Activated T-helper 2 cell treated with anti-CD3 and anti-CD28 coated beads, Interferon-gamma antibody, Interleukin-2, Interleukin-4, amounts not matched to agents 10 μg/mL and 5 μg/mL and 100 μg/mL, durations not matched to agents 14 hours and 24 hours and 36 hours (primary cell): ENCODE data around the gene EEF1A2. TPM values are rescaled to one million over a fixed set of nuclear protein-coding genes. Genes with fewer than 3 reads are reported as not detected.
A peak's percentile ranks its signal among the peaks of the same experiment; 100 is the strongest.
"Not testable (repeated sequence)": the region's sequence is repeated elsewhere in the genome, so short reads cannot be mapped to it uniquely, and the experiment has no call there.

Source experiments
- DNase-seq: peaks from one replicate; pipeline ENCODE4 v3.0.0; 2021; ENCODE audit warnings: low spot score
- H3K27ac Mint-ChIP-seq: one replicate; pipeline ENCODE4 v1.8.0; 2021; ENCODE audit warnings: mixed read lengths
- H3K27me3 Mint-ChIP-seq: one replicate; pipeline ENCODE4 v1.8.0; 2021; ENCODE audit warnings: low read depth, mixed read lengths
- H3K36me3 Mint-ChIP-seq: one replicate; pipeline ENCODE4 v1.8.0; 2021; ENCODE audit warnings: low read depth, mixed read lengths
- H3K4me1 Mint-ChIP-seq: one replicate; pipeline ENCODE4 v1.8.0; 2021; ENCODE audit warnings: low read depth, mixed read lengths
- H3K4me3 Mint-ChIP-seq: one replicate; pipeline ENCODE4 v1.8.0; 2021; ENCODE audit warnings: low read depth, mild to moderate bottlenecking, moderate library complexity, mixed read lengths
- H3K9me3 Mint-ChIP-seq: one replicate; pipeline ENCODE4 v1.8.0; 2021; ENCODE audit warnings: mixed read lengths
- intact Hi-C: fragments of 100-400 bp; cut with micrococcal nuclease; formaldehyde crosslinking; loops from one replicate; pipeline ENCODE4 v1.15.1; 2023
- total RNA-seq: library from RNA; stranded (reverse); gene quantifications from 2 replicates; pipeline ENCODE4 v1.2.3, GENCODE V29; 2022

The EEF1A2 gene
- total RNA-seq, 1 donor from 2014 or later = 2.4 TPM

DNA sequence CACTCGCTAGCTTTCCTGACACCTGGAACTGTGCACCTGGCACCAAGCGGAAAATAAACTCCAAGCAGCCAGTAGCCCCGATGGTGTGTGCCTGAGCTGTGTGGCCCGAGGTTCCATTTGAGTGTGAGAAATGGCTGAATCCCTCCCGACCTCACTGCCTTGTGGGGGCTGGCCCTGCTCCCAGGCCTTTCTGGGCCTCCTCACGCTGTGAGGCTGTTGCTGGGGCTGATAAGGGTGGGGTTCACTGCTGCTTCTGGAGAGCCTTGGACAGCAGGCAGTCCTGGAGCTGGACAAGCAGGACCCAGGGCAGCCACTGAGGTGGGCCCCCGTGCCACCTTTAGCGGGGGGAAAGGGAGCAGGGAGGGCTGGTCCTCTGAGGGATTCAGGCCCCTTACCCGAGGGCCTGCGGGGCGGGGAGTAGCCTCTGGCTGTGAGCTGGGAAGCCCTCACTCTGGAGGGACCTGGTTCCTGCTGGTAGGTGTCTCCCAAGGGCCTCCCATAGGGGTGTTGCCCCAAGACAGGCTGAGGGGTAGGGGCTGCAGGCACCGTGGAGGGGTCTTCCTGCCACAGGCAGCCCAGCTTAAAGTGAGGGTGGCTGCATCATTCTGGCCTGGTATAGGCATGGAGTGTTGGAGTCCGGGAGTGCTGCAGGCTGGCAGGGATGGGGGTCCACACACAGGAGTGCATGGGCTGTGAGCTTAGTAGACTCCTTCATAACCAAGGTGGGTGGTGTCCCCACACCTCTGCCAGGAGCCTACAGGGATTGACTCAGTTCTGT, 23.4 kb upstream of the EEF1A2 start:
- H3K4me1 Mint-ChIP-seq = peaks cover 6% of the 10 kb centered on the region
- H3K4me3 Mint-ChIP-seq = peak overlapping the region; percentile 67
- H3K9me3 Mint-ChIP-seq = peaks cover 9% of the 10 kb centered on the region
- intact Hi-C loops = no loop called here
- no peak overlapping the region for H3K27ac Mint-ChIP-seq
- peaks cover 7% of the 10 kb centered on the region for H3K27me3 Mint-ChIP-seq
- DNase-seq = no peak
- H3K36me3 Mint-ChIP-seq = peaks cover 33% of the 10 kb centered on the region

DNA sequence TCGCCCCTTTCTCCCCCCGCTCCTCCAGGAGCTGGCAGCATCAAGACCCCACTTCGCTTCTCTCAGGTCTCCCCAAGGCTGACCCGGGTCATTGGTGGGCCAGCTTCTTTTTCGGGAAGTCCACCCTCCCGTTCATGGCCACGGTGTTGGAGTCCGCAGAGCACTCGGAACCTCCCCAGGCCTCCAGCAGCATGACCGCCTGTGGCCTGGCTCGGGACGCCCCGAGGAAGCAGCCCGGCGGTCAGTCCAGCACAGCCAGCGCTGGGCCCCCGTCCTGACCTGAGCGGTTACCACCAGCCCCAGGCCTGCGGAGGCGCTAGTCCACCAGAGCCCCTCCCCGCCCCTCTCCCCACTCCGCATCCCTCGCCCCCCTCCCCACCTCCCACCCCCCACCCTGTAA, 22.7 kb upstream of the EEF1A2 start:
- peak overlapping the region; percentile 80 for H3K4me3 Mint-ChIP-seq
- intact Hi-C loops = loop anchor here (2.0 kb wide), 1 partner anchor 31 kb away; no protein-coding TSS in a partner anchor
- H3K27me3 Mint-ChIP-seq = peaks cover 7% of the 10 kb centered on the region
- H3K9me3 Mint-ChIP-seq = peaks cover 9% of the 10 kb centered on the region
- DNase-seq = no peak
- peaks cover 6% of the 10 kb centered on the region for H3K4me1 Mint-ChIP-seq
- peak overlapping the region; percentile 69 for H3K27ac Mint-ChIP-seq
- H3K36me3 Mint-ChIP-seq = peaks cover 33% of the 10 kb centered on the region

DNA sequence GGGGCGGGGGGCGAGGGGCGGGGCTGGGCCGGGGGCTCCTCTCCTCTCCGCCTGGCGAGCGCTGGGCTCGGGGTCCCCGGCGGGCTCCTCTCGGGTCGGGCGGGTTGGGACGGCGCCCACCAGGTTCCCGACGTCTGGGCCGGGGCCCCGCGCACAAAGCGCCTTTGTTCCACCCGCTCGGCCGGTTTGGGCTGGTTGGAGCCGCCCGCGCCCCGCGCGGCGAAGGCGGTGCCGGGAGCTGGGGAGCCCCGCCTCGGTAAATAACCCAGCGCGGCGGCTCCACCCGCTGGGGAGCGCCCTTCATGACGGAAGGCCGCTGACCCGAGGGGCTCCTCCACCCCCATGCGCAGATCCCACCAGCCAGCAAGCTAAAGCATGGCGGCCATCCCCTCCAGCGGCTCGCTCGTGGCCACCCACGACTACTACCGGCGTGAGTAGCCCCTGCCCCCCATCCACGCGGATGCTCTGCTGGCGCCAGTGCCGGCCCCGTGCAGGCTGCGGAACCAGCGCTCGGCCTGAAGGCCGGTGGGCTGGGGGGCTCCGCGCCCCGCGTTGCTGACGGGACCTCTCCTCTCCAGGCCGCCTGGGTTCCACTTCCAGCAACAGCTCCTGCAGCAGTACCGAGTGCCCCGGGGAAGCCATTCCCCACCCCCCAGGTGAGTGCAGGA, 22.2 kb upstream of the EEF1A2 start:
- Mint-ChIP-seq H3K36me3 (peaks cover 33% of the 10 kb centered on the region), H3K4me3 (peak overlapping the region; percentile 80), H3K4me1 (peaks cover 6% of the 10 kb centered on the region), H3K27me3 (peaks cover 7% of the 10 kb centered on the region), H3K9me3 (peaks cover 9% of the 10 kb centered on the region), H3K27ac (peak overlapping the region; percentile 69)
- DNase-seq = peak; percentile 69
- intact Hi-C loops = loop anchor here (1.0 to 2.0 kb wide), 2 partner anchors 16 to 32 kb away; partner anchors contain the start of gene PTK6

DNA sequence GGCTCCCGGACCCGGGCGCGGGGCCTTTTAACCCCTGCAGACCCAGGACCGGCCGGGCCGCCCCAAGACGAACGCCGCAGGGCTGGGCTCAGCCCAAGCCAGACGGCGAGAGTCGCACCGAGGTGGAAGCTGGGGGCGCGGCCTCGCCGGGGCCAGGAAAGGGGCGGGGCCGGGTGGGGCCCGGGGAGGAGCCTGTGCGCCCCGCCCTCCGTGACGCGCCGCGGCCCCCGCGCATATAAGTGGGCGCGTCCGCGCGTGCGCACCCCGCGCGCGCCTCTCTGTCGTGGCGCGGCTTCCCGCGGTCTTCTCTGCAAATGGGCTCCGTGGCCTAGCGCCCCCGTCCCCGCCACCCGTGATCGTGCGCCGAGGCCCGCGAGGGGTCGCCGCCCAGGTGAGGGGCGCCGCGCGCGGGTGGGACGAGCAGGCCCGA, 21.6 kb upstream of the EEF1A2 start, which contains the start of gene PPDPF:
Gene PPDPF, plus strand, starts transcription at position 262 of the 430 bp plus-strand sequence. CDS start 544 bp downstream, outside the sequence.
- DNase-seq = peak; percentile 79
- peaks cover 33% of the 10 kb centered on the region for H3K36me3 Mint-ChIP-seq
- H3K27me3 Mint-ChIP-seq = peaks cover 7% of the 10 kb centered on the region
- H3K4me3 Mint-ChIP-seq = peak within 1 kb of the TSS; percentile 80
- H3K27ac Mint-ChIP-seq = peak within 1 kb of the TSS; percentile 69
- peaks cover 6% of the 10 kb centered on the region for H3K4me1 Mint-ChIP-seq
- intact Hi-C loops = loop anchor here (1.0 to 2.0 kb wide), 2 partner anchors 17 to 32 kb away; partner anchors contain the start of gene PTK6
- peaks cover 9% of the 10 kb centered on the region for H3K9me3 Mint-ChIP-seq

DNA sequence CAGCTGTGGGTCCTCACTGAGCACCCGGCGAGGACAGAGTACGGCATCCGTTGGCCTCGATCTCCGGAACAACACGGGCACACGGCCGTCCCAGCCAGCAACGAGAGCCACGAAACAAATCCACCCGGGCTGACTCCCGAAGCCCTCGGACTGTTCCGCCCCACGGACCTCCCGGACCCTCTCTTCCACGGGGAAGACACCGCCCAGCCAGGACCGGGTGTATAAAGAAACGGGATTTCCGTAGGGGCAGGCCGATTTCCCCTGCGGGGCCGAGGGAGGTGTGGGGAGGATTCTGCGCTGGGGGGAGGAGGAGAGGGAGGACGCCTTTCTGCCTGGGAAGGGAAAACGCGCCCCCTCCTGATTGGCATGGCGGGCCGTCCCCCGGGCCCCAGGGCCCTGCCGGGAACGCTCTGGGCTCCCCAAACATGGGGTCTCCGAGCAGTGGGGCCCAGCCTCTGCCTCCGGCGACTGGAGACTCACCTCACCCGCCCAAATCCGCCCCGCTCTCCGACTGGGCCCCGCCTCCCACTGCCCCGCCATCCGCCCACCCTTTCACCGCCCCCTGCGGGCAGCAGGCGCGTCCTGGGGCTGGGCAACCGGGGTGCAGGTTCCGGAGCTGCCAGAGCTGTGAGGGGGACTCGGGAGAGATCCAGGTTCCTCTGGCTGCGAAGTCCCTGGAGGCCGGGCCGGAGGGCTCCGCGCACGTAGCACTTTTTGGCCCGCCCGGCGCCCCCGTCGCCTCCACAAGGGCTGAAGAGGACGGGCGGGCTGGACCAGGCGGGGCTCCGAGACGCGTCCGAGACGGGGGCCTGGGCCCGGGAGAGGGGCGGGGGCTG, 21.0 kb upstream of the EEF1A2 start:
- Mint-ChIP-seq H3K27me3 (peaks cover 10% of the 10 kb centered on the region), H3K4me3 (peak overlapping the region; percentile 75), H3K36me3 (peaks cover 33% of the 10 kb centered on the region), H3K27ac (peak overlapping the region; percentile 63), H3K9me3 (peaks cover 9% of the 10 kb centered on the region), H3K4me1 (peaks cover 6% of the 10 kb centered on the region)
- intact Hi-C loops = loop anchor here (1.0 to 2.0 kb wide), 2 partner anchors 17 to 33 kb away; partner anchors contain the start of gene PTK6
- peak; percentile 69 for DNase-seq

DNA sequence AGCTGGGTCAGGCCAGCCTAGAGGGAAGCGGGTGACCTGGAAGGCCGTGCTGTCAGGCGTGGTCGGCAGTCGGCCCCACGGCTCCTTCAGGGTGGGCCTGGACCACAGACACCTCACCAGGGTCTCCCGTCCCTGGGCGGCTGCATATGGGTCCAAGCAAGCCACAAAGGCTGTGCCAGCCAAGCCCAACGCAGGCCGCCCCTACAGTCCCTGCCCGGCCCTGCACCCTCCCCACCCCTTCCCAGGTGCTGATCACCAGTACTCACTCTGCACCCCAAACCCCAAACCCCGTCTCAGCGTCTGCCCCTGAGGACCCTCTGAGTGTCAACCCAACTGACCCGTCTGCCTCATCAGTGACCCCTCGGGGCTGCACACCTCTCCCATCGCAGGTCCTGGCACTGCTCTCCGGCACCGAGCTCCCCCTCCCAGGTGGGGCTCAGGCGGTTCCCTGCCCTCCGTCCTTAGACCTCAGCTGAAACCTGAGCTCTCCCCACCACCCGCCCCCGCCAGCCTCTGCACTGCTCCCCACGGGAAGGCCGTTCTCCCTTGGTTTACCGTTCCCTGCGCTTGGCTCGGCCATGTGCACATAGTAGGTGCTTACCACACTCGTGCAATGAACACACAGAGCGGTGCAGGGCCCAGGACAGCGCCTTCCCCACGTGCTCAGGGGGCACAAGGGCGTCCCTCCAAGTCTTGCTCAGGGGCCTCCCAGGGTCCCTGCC, 20.2 kb upstream of the EEF1A2 start:
- Mint-ChIP-seq H3K27ac (peak overlapping the region; percentile 63), H3K9me3 (peaks cover 14% of the 10 kb centered on the region), H3K4me3 (peak overlapping the region; percentile 75), H3K36me3 (peaks cover 30% of the 10 kb centered on the region), H3K4me1 (peaks cover 6% of the 10 kb centered on the region), H3K27me3 (peaks cover 13% of the 10 kb centered on the region)
- DNase-seq = no peak
- intact Hi-C loops = no loop called here

DNA sequence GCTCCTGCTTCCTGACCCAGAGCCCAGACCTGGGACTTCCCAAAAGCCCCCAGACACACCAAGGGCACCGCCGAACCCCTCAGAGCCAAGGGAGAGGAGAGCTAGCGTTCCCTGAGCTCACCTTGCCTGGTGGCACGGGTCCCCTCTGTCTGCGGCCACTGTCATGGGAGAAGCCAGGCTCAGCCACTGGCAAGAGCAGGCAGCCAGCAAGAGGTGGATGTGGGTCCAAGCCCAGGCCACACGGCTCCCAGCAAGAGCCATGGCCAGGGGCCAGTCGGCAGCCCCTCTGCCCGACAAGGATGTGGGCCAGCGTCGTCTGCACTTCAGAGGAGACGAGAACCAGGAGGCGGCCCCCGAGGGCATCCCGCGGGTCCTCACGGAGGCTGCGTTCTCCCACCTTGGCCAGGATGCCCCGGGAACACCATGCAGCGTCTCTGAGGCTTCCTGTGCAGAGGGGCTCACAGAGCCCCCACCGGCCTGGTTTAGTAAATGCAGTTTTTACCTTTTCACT, 19.5 kb upstream of the EEF1A2 start:
- H3K36me3 Mint-ChIP-seq = peaks cover 23% of the 10 kb centered on the region
- H3K4me1 Mint-ChIP-seq = peaks cover 6% of the 10 kb centered on the region
- intact Hi-C loops = no loop called here
- no peak overlapping the region for H3K27ac Mint-ChIP-seq
- H3K4me3 Mint-ChIP-seq = peak overlapping the region; percentile 30
- peaks cover 16% of the 10 kb centered on the region for H3K27me3 Mint-ChIP-seq
- DNase-seq = no peak
- peaks cover 12% of the 10 kb centered on the region for H3K9me3 Mint-ChIP-seq

DNA sequence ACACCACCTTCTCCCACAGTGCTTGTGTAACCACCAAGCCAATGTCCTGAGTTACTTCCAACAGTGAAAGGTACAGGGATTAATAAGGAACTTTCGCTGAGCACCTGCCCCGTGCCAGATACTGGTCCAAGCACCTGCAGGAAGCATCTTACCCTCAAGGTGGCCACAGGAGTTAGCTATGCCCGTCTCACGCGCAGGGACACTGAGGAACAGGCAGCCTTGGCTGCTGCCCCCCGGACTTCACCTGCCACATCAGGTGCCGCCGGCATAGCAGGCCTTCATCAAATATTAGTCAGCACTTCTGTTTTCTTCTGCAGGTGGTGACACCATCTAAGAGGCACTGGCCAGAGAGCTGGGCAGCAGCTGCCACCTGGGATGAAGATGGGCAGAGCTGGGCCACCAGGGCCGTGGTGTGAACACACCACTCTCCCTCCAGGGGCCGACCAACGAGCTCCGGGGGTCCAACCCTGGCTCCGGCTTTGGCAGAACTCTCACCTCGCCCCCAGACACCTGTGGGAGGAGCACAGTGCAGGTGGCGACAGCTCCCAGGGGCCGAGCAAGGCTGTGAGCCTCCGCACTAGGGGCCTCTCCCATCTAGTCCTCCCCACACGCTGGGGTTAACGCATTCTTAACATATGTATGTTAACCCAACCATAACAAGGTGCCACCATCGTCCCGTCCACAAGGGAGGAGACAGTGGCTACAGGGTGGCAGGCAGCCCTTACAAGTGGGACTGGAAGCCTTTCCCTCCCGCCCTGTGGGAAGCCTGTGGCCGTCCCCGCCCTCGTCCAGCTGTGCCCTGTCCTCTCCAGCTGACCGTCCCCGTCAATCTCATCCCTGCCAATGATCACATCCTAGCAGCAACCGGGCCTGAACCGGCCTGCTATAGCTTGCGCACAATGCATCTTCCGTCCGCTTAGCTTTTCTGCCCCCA, 18.8 kb upstream of the EEF1A2 start:
- Mint-ChIP-seq H3K27me3 (peaks cover 21% of the 10 kb centered on the region), H3K4me3 (peak overlapping the region; percentile 54)

DNA sequence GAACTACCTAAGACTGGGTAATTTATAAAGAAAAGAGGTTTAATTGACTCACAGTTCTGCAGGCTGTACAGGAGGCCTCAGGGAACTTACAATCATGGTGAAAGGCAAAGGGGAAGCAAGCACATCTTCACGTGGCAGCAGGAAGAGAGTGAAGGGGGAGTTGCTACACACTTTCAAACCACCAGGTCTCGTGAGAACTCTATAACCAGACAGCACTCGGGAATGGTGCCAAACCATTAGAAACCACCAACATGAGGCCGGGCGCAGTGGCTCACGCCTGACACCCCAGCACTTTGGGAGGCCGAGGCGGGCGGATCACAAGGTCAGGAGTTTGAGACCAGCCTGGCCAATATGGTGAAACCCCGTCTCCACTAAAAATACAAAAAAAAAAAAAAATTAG, 15.6 kb upstream of the EEF1A2 start:
- H3K36me3 Mint-ChIP-seq, H3K4me3 Mint-ChIP-seq, intact Hi-C loops, H3K27ac Mint-ChIP-seq, DNase-seq, H3K4me1 Mint-ChIP-seq: not testable (repeated sequence)
- Mint-ChIP-seq H3K9me3 (peaks cover 10% of the 10 kb centered on the region), H3K27me3 (peaks cover 30% of the 10 kb centered on the region)

More for the DNA sequence above, 18.8 kb upstream of the EEF1A2 start:
- no peak overlapping the region for H3K27ac Mint-ChIP-seq
- H3K36me3 Mint-ChIP-seq = peaks cover 15% of the 10 kb centered on the region
- intact Hi-C loops = no loop called here
- no peak for DNase-seq
- H3K4me1 Mint-ChIP-seq = peaks cover 5% of the 10 kb centered on the region
- peaks cover 12% of the 10 kb centered on the region for H3K9me3 Mint-ChIP-seq

DNA sequence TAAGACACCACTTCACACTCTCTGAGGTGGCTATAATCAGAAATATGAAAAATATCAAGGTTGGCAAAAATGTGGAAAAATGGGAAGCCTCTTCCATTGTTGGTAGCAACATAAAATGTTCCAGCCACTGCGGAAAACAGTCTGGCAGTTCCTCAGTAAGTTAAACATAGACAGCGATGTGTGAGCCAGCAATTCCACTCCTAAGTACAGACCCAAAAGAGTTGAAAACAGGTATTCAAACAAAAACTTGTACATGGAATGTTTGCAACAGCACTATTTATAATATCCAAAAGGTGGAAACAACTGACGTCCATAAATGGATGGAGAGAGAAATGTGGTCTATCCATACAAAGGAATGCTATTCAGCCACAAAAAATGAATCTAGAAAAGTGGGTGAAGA, 14.3 kb upstream of the EEF1A2 start:
- DNase-seq = no peak
- intact Hi-C loops = no loop called here
- Mint-ChIP-seq H3K4me1 (no peaks in the 10 kb centered on the region), H3K27ac (no peak overlapping the region), H3K4me3 (no peak overlapping the region), H3K9me3 (peaks cover 10% of the 10 kb centered on the region), H3K36me3 (no peaks in the 10 kb centered on the region), H3K27me3 (peaks cover 31% of the 10 kb centered on the region)

DNA sequence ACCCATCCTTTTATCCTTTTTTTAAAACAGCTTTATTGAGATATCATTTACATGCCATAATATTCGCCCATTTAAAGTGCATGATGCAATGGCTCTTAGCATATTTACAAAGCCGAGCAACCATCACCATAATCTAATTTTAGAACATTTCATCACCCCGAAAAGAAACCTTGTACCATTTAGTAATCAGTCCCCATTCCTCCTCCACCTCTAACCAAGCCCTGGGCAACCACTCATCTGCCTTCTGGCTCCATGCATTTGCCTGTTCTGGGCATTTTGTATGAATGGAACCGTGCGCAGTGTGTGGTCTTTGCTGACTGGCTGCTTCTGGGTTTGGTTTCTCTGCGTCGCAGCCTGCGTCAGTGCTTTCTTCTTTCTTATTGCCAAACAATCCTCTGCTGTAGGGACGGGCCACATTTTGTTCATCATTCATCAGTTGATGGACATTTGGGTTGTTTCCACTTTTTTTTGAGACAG, 10.2 kb upstream of the EEF1A2 start:
- no peak for DNase-seq
- no peak overlapping the region for H3K4me3 Mint-ChIP-seq
- peaks cover 24% of the 10 kb centered on the region for H3K27me3 Mint-ChIP-seq
- H3K4me1 Mint-ChIP-seq = no peaks in the 10 kb centered on the region
- no peaks in the 10 kb centered on the region for H3K36me3 Mint-ChIP-seq
- H3K9me3 Mint-ChIP-seq = peaks cover 6% of the 10 kb centered on the region
- intact Hi-C loops = no loop called here
- no peak overlapping the region for H3K27ac Mint-ChIP-seq
